Colonic mucosa (tissue), 4 donors: ENCODE results near the gene ZBP1. TPM values are rescaled to one million over a fixed set of nuclear protein-coding genes. Genes with fewer than 3 reads are reported as not detected.
A peak's percentile ranks its signal among the peaks of the same experiment; 100 is the strongest.

Experiments
- DNase-seq: peaks from one replicate; pipeline ENCODE4 v3.0.0-alpha.2; 2020
- H3K27ac ChIP-seq: fragments of 200-600 bp; one replicate; pipeline ENCODE4 v1.8.0; 2021
- H3K27me3 ChIP-seq: fragments of 200-600 bp; one replicate; pipeline ENCODE4 v1.8.0; 2021
- H3K36me3 ChIP-seq: fragments of 200-600 bp; one replicate; pipeline ENCODE4 v1.8.0; 2021
- H3K4me1 ChIP-seq: fragments of 200-600 bp; one replicate; pipeline ENCODE4 v1.8.0; 2021; ENCODE audit warnings: mild to moderate bottlenecking
- H3K4me3 ChIP-seq: fragments of 200-600 bp; one replicate; pipeline ENCODE4 v1.8.0; 2021
- H3K9ac ChIP-seq, 2 donors: one replicate each; pipeline ENCODE4 v1.7.0; 2013; ENCODE audit warnings: control low read depth in 2 of 2, low read depth in 2 of 2, low read length in 2 of 2
- H3K9me3 ChIP-seq: fragments of 200-600 bp; one replicate; pipeline ENCODE4 v1.8.0; 2021
- CTCF ChIP-seq: fragments of 200-600 bp; IDR thresholded peaks from one replicate; pipeline ENCODE4 v1.8.0; 2022; ENCODE audit warnings: antibody characterized with exemption, mild to moderate bottlenecking
- intact Hi-C: fragments of 100-400 bp; cut with DNase I; formaldehyde crosslinking; loops from one replicate; pipeline ENCODE4 v1.14.1; 2022
- total RNA-seq, 2 donors: library from RNA; stranded (reverse); fragmentation: NEBNext Ultra II Directional in 1 of 2; extraction: Animal tissue kit (Norgen Biotek cat#: 25700) in 1 of 2; gene quantifications; one replicate each; pipeline ENCODE4 v1.2.1, GENCODE V29; 2021
- donor health status: healthy.
- donor health status: DM: no; HTN: no; CAD: no.
- donor health status: DM: no; HTN: no; CAD: no.

ZBP1 gene
- total RNA-seq, 2 donors from 2014 or later: 2.7 to 3.4 TPM

- intact Hi-C loops: no loop called here
- Histone ChIP-seq H3K4me1 (peaks cover 8% of the 10 kb centered on the region), H3K27ac (no peak overlapping the region), H3K9ac (no peak overlapping the region), H3K36me3 (no peaks in the 10 kb centered on the region), H3K27me3 (no peaks in the 10 kb centered on the region), H3K9me3 (no peaks in the 10 kb centered on the region), H3K4me3 (no peak overlapping the region)
- DNase-seq: no peak
- TF ChIP-seq CTCF: no peak
Measured at GRCh38 chr20:57588596-57588995, 31.6 kb downstream of the ZBP1 start.

GRCh38 chr20:57587989-57588377 is 32.2 kb downstream of the ZBP1 start:
- DNase-seq: no peak
- intact Hi-C loops: no loop called here
- Histone ChIP-seq H3K4me1 (peaks cover 8% of the 10 kb centered on the region), H3K27me3 (no peaks in the 10 kb centered on the region), H3K9me3 (no peaks in the 10 kb centered on the region), H3K9ac (no peak overlapping the region), H3K36me3 (no peaks in the 10 kb centered on the region), H3K4me3 (no peak overlapping the region), H3K27ac (no peak overlapping the region)
- no peak for TF ChIP-seq CTCF

- no peaks in the 10 kb centered on the region for H3K36me3 ChIP-seq
- no peak for TF ChIP-seq CTCF
- intact Hi-C loops: no loop called here
- no peak overlapping the region for H3K9ac ChIP-seq
- H3K4me3 ChIP-seq: no peak overlapping the region
- no peak for DNase-seq
- H3K4me1 ChIP-seq: peaks cover 8% of the 10 kb centered on the region
- no peaks in the 10 kb centered on the region for H3K27me3 ChIP-seq
- H3K27ac ChIP-seq: no peak overlapping the region
- no peaks in the 10 kb centered on the region for H3K9me3 ChIP-seq
Measured at GRCh38 chr20:57587278-57587988, 32.8 kb downstream of the ZBP1 start.

- H3K4me3 ChIP-seq: no peak overlapping the region
- no peak overlapping the region for H3K27ac ChIP-seq
- no peaks in the 10 kb centered on the region for H3K27me3 ChIP-seq
- no peak for TF ChIP-seq CTCF
- no peaks in the 10 kb centered on the region for H3K9me3 ChIP-seq
- DNase-seq: no peak
- intact Hi-C loops: no loop called here
- no peaks in the 10 kb centered on the region for H3K36me3 ChIP-seq
- H3K9ac ChIP-seq: no peak overlapping the region
- H3K4me1 ChIP-seq: peaks cover 8% of the 10 kb centered on the region
Measured at GRCh38 chr20:57586943-57587277, 33.3 kb downstream of the ZBP1 start.

- peak; percentile 78 for DNase-seq
- H3K27me3 ChIP-seq: no peaks in the 10 kb centered on the region
- no peak overlapping the region for H3K9ac ChIP-seq
- no peak for TF ChIP-seq CTCF
- no peaks in the 10 kb centered on the region for H3K9me3 ChIP-seq
- no peak overlapping the region for H3K4me3 ChIP-seq
- H3K4me1 ChIP-seq: peaks cover 8% of the 10 kb centered on the region
- intact Hi-C loops: no loop called here
- no peaks in the 10 kb centered on the region for H3K36me3 ChIP-seq
- H3K27ac ChIP-seq: no peak overlapping the region
Measured at GRCh38 chr20:57586370-57586793, 33.8 kb downstream of the ZBP1 start.
